ENCODE data around the gene CELF6.

The CELF6 gene

DNA sequence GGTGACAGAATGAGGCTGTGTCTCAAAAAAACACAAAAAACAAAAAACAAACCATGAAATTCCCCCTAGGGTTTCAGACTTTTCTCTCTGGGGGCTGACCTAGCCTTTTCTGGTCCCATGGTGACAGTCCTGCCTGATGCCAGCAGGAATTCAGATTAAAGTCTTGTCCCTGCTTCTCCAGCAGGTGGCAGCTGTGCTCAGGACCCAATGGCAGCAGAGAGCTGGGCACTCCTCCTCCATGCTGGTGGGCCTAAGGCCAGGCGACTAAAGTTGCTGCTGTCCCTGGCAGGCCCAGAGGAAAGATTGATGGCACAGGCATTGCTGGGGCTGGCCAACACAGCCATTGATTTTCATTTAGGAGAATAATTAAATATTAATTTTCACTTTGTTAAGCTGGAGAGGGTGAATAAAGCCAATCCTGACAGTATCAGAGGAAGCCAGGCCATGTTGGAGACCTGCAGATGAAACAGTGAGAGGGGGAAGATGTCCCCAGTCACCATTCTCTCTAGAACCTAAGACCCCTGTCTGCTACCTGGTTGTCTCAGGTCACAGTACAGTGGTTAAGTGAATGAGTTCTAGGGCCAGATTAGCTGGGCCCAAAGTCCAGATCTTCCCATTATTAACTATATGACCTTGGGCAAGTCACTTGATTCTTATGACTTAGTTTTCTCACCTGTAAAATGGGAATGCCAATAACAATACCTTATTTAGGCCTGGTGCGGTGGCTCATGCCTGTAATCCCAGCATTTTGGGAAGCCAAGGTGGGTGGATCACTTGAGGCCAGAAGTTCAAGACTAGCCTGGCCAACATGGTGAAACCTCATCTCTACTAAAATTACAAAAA lies 7.1 kb downstream of the CELF6 start:
- H3K4me3 ChIP-seq (ENCODE audit: low read length) = no peak overlapping the region
- H3K79me2 ChIP-seq (ENCODE audit: low read length) = no peaks in the 10 kb centered on the region
- H2AFZ ChIP-seq (ENCODE audit: low read length) = no peak overlapping the region

DNA sequence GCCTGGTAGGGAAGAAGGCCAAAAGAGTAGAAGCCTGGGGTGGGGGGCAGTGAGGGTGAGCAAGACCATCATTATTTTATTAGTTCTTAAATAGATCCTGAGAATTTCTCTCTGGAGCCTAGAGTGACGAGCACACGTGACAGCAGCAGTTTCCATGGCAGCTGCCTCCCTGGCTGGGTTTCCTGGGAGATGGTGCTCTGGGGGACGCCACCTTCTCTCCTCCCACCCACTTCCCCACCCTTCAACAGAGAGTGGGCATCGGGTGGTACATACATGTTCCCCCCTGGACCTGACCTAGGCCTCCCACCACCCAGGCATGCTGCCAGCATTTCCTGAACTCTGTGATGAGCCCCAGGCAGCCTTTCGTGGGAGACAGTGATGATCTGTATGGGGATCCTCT lies 12.9 kb downstream of the CELF6 start:
- no peaks in the 10 kb centered on the region for H3K9me2 ChIP-seq (replicated peaks; ENCODE audit: insufficient read depth, low read length)
- TF ChIP-seq EZH2 (optimal IDR thresholded peaks at IDR 0.05; ENCODE audit: low read depth, low read length) (no peak), EZH2phosphoT487 (IDR thresholded peaks at IDR 0.05; ENCODE audit: low read length) (no peak)
- TF ChIP-seq, protein P1, sequence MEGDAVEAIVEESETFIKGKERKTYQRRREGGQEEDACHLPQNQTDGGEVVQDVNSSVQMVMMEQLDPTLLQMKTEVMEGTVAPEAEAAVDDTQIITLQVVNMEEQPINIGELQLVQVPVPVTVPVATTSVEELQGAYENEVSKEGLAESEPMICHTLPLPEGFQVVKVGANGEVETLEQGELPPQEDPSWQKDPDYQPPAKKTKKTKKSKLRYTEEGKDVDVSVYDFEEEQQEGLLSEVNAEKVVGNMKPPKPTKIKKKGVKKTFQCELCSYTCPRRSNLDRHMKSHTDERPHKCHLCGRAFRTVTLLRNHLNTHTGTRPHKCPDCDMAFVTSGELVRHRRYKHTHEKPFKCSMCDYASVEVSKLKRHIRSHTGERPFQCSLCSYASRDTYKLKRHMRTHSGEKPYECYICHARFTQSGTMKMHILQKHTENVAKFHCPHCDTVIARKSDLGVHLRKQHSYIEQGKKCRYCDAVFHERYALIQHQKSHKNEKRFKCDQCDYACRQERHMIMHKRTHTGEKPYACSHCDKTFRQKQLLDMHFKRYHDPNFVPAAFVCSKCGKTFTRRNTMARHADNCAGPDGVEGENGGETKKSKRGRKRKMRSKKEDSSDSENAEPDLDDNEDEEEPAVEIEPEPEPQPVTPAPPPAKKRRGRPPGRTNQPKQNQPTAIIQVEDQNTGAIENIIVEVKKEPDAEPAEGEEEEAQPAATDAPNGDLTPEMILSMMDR (IDR thresholded peaks at IDR 0.05; ENCODE audit: low read length) = no peak
- H2AFZ ChIP-seq (ENCODE audit: low read length) = no peak overlapping the region
- H3K4me2 ChIP-seq (ENCODE audit: low read depth, low read length) = no peak overlapping the region
- no peaks in the 10 kb centered on the region for H3K9me3 ChIP-seq (replicated peaks; ENCODE audit: insufficient read depth, low read length)
- DNase-seq = no peak
- no peaks in the 10 kb centered on the region for H3F3A ChIP-seq (ENCODE audit: insufficient read depth, low read length)
- H3K27ac ChIP-seq (ENCODE audit: low read length) = no peak overlapping the region
- no peaks in the 10 kb centered on the region for H3K4me1 ChIP-seq (ENCODE audit: low read length)
- no peaks in the 10 kb centered on the region for H3K79me2 ChIP-seq (ENCODE audit: low read length)
- no peaks in the 10 kb centered on the region for H4K20me1 ChIP-seq (ENCODE audit: insufficient read depth, low read length)
- H3K36me3 ChIP-seq (replicated peaks; ENCODE audit: insufficient read depth, low read length) = no peaks in the 10 kb centered on the region
- H3K9ac ChIP-seq (ENCODE audit: low read length) = no peak overlapping the region
- no peaks in the 10 kb centered on the region for H3K27me3 ChIP-seq (replicated peaks; ENCODE audit: insufficient read depth, low read length)
- no peak overlapping the region for H3K4me3 ChIP-seq (ENCODE audit: low read length)

More for the DNA sequence above, 7.1 kb downstream of the CELF6 start:
- DNase-seq = peak; percentile 61
- no peaks in the 10 kb centered on the region for H4K20me1 ChIP-seq (ENCODE audit: insufficient read depth, low read length)
- H3K9me2 ChIP-seq (replicated peaks; ENCODE audit: insufficient read depth, low read length) = no peaks in the 10 kb centered on the region
- no peak overlapping the region for H3K4me2 ChIP-seq (ENCODE audit: low read depth, low read length)
- TF ChIP-seq EZH2phosphoT487 (IDR thresholded peaks at IDR 0.05; ENCODE audit: low read length) (no peak), EZH2 (optimal IDR thresholded peaks at IDR 0.05; ENCODE audit: low read depth, low read length) (no peak)
- TF ChIP-seq, protein P1 (IDR thresholded peaks at IDR 0.05; ENCODE audit: low read length) = peak; percentile 79
- no peak overlapping the region for H3K27ac ChIP-seq (ENCODE audit: low read length)
- H3K27me3 ChIP-seq (replicated peaks; ENCODE audit: insufficient read depth, low read length) = no peaks in the 10 kb centered on the region
- no peaks in the 10 kb centered on the region for H3K4me1 ChIP-seq (ENCODE audit: low read length)
- H3F3A ChIP-seq (ENCODE audit: insufficient read depth, low read length) = 0 out of 2 replicates have a peak, but pooled peaks cover under 1% of the 10 kb centered on the region
- H3K9ac ChIP-seq (ENCODE audit: low read length) = no peak overlapping the region
- no peaks in the 10 kb centered on the region for H3K36me3 ChIP-seq (replicated peaks; ENCODE audit: insufficient read depth, low read length)
- H3K9me3 ChIP-seq (replicated peaks; ENCODE audit: insufficient read depth, low read length) = no peaks in the 10 kb centered on the region

DNA sequence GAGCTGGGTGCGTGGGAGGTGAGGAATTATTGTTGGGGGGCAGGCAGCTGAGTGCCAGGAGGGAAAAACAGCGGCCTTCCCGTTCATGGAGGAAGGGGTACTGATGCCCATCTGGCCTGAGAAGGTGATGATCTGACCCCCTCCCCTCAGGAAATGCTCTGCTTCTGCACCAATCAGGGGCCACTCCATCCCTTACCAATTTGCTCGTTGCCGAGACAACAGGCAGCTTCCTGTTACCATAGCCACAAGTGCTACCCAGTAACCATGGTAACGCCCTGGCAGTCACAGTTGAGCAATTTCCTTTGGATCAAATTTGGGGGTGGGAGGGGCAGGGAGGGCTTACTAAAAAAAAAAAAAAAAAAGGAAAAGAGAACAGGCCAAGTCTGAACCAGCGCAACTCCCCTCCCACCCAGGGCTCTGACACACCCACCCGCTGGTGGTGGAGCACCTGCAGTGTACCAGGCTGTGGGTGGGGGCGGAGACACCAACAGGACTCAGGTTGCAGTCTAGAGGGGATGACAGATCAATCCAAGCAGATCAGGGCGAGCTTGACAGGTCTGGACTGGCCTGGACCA lies 13.7 kb downstream of the CELF6 start:
- no peaks in the 10 kb centered on the region for H3K27me3 ChIP-seq (replicated peaks; ENCODE audit: insufficient read depth, low read length)
- no peaks in the 10 kb centered on the region for H4K20me1 ChIP-seq (ENCODE audit: insufficient read depth, low read length)
- H3K4me3 ChIP-seq (ENCODE audit: low read length) = no peak overlapping the region
- H3K9ac ChIP-seq (ENCODE audit: low read length) = no peak overlapping the region
- H3K9me3 ChIP-seq (replicated peaks; ENCODE audit: insufficient read depth, low read length) = no peaks in the 10 kb centered on the region
- no peak for TF ChIP-seq EZH2 (optimal IDR thresholded peaks at IDR 0.05; ENCODE audit: low read depth, low read length)
- TF ChIP-seq, protein P1 (IDR thresholded peaks at IDR 0.05; ENCODE audit: low read length) = no peak
- TF ChIP-seq EZH2phosphoT487 (IDR thresholded peaks at IDR 0.05; ENCODE audit: low read length) = no peak
- no peaks in the 10 kb centered on the region for H3K9me2 ChIP-seq (replicated peaks; ENCODE audit: insufficient read depth, low read length)
- no peak overlapping the region for H3K27ac ChIP-seq (ENCODE audit: low read length)
- DNase-seq = no peak
- no peaks in the 10 kb centered on the region for H3K79me2 ChIP-seq (ENCODE audit: low read length)
- no peaks in the 10 kb centered on the region for H3K36me3 ChIP-seq (replicated peaks; ENCODE audit: insufficient read depth, low read length)
- no peaks in the 10 kb centered on the region for H3F3A ChIP-seq (ENCODE audit: insufficient read depth, low read length)
- H3K4me1 ChIP-seq (ENCODE audit: low read length) = no peaks in the 10 kb centered on the region
- H2AFZ ChIP-seq (ENCODE audit: low read length) = no peak overlapping the region
- H3K4me2 ChIP-seq (ENCODE audit: low read depth, low read length) = no peak overlapping the region

Data from MM.1S (cell line).